NCI-H2107 treated with DMSO at 0.1 percent for 48 hours (cell line): ENCODE measurements around the gene C11orf21.

Experiments
- DNase-seq: peaks from one replicate; lab custom pipeline; 2025; ENCODE audit not compliant: unreplicated experiment; lab: John Stamatoyannopoulos, UW

Gene C11orf21

GRCh38 chr11:2321311-2321683 lies 19.6 kb upstream of the C11orf21 start:
- no peak for DNase-seq

- DNase-seq: no peak
Observed at GRCh38 chr11:2320568-2321310, 19.0 kb upstream of the C11orf21 start.

- no peak for DNase-seq
Observed at GRCh38 chr11:2319791-2320472, 18.2 kb upstream of the C11orf21 start.

- no peak for DNase-seq
Observed at GRCh38 chr11:2318707-2319106, 17.0 kb upstream of the C11orf21 start.

GRCh38 chr11:2318123-2318522 lies 16.4 kb upstream of the C11orf21 start:
- no peak for DNase-seq

- DNase-seq: no peak
Observed at GRCh38 chr11:2317354-2318050, 15.8 kb upstream of the C11orf21 start.

- DNase-seq: no peak
Observed at GRCh38 chr11:2316963-2317244, 15.2 kb upstream of the C11orf21 start.

GRCh38 chr11:2316169-2316962 lies 14.6 kb upstream of the C11orf21 start:
- DNase-seq: no peak

- DNase-seq: no peak
Observed at GRCh38 chr11:2315395-2316168, 13.9 kb upstream of the C11orf21 start.

GRCh38 chr11:2314525-2315394 lies 13.0 kb upstream of the C11orf21 start:
- no peak for DNase-seq

- no peak for DNase-seq
Observed at GRCh38 chr11:2314136-2314524, 12.4 kb upstream of the C11orf21 start.

GRCh38 chr11:2313051-2313951 lies 11.6 kb upstream of the C11orf21 start:
- DNase-seq: no peak

- no peak for DNase-seq
Observed at GRCh38 chr11:2312232-2313042, 10.7 kb upstream of the C11orf21 start.

GRCh38 chr11:2311353-2312133 lies 9.8 kb upstream of the C11orf21 start:
- no peak for DNase-seq

- no peak for DNase-seq
Observed at GRCh38 chr11:2310786-2311352, 9.2 kb upstream of the C11orf21 start.

GRCh38 chr11:2310073-2310785 lies 8.5 kb upstream of the C11orf21 start:
- DNase-seq: no peak
